ENCODE data around the gene PCBP2.
A peak's percentile ranks its signal among the peaks of the same experiment; 100 is the strongest.
"Not testable (repeated sequence)": the region's sequence is repeated elsewhere in the genome, so short reads cannot be mapped to it uniquely, and the experiment has no call there.

PCBP2 gene

DNA sequence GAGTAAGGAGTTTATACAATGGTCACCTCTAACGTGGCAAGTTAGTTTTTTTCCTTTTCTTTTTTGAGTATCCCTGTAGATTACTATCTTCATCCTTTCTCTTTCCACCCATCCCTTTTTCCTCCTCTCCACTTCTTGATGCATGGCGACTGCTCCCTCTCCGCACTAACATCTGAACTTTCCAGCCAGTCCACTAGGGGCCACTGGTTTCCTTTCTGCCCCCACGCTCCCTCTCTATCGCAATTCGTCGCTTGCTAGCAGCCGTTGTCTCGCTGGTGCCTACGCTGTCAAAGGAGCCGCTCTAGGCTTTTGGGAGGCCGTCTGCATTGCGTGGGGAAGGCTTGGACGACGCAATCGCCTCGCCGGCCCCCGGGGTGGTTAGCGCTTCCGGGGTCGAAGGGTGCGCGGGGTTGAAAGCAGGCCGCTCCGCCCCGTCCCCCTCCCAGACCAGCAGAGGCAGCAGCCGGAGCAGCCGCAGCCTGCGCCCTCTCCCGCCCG is at the start of gene PCBP2:
Gene PCBP2, plus strand, starts transcription at position 442 of the 498 bp plus-strand sequence. CDS start 2,699 bp downstream, outside the sequence.
- DNase-seq: peak; percentile 98 to 99

- not testable (repeated sequence) for DNase-seq
Measured at GRCh38 chr12:53402351-53402750, 49.6 kb upstream of the PCBP2 start.

DNA sequence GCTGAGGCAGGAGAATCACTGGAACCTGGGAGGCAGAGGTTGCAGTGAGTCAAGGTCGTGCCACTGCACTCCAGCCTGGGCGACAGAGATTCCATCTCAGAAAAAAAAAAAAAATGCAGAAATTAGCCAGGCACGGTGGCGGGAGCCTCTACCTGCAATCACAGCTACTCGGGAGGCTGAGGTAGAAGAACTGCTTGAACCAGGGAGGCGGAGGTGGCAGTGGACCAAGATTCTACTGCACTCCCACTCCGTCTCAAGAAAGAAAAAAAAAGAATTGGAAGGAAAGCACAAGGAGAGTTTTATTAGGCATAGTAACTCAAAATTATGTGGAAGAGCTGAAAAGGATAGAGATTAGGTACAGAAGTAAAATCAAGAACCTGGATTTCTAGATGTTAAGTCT is 49.0 kb upstream of the PCBP2 start:
- no peak for DNase-seq

DNA sequence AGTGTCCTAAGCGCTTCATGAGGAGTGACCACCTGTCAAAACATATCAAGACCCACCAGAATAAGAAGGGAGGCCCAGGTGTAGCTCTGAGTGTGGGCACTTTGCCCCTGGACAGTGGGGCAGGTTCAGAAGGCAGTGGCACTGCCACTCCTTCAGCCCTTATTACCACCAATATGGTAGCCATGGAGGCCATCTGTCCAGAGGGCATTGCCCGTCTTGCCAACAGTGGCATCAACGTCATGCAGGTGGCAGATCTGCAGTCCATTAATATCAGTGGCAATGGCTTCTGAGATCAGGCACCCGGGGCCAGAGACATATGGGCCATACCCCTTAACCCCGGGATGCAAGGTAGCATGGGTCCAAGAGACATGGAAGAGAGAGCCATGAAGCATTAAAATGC is 41.0 kb upstream of the PCBP2 start:
- no peak for DNase-seq

DNA sequence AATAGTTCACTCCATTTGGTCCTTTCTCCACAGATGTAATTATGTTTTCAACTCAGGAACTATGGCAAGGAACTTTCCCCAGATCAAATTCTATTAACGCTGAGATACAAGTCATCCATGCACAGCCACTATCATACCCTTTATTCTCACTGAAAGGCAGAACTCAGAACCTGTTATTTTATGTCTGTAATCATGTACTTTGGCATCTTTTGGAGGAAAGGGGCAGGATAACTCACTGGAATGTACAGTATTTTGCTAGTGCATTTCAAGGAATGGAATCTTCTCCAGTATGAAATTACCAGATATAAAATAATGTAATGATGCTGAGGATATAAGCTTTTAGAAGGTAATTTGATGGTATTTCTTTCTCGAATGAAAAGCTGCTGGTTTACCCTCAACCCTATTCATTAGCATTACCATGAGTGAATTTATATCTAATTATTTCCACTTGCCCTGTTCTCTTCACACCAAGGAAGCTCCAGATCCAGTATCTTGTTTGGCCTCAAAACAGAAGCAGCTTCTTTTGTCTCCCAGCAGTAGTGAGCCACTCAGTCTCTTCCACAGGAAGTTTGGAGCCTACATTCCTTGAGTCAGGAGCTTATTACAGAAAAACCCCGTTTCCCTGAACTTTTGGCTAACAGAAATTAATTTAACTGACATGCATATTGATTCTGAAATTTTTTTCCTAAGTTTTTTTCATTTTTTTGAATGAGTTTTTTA is 38.3 kb upstream of the PCBP2 start:
- DNase-seq: no peak

DNA sequence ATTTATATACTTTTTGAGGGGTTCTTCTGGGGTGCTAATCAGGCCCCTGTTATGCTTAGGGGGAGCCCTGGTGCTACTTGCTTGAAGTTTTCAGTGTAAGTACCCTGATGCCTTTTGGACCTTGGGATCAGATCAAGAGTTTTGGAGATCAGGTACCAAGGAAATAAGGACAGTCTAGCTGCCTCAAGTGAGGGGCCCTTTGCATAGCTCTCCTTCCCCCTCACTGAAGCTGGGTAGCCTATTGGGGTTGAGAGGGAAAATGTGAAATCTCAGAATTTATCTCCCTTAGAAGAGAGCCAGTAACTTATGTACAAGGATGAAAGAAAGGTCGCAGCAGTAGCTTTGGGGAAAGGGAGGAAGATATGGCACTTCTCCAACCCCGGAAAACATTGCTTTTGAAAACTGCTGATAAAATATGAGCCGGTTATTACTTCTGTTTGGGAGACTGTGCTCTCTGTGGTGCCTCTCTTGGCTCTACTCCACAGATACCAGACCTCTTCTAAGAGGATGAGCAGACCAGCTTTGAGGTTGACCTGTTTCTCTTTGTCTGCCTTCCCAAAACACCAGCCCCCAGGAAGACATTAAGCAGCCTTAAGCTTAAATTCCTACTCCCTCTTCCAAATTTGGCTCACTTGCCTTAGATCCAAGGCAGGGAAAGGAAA is 37.0 kb upstream of the PCBP2 start:
- no peak for DNase-seq

GRCh38 chr12:53415752-53416389 is 36.0 kb upstream of the PCBP2 start:
- DNase-seq: not testable (repeated sequence)

GRCh38 chr12:53417291-53417816 is 34.5 kb upstream of the PCBP2 start:
- DNase-seq: not testable (repeated sequence)

GRCh38 chr12:53418221-53418620 is 33.7 kb upstream of the PCBP2 start:
- no peak for DNase-seq

GRCh38 chr12:53419756-53420155 is 32.1 kb upstream of the PCBP2 start:
- no peak for DNase-seq

DNA sequence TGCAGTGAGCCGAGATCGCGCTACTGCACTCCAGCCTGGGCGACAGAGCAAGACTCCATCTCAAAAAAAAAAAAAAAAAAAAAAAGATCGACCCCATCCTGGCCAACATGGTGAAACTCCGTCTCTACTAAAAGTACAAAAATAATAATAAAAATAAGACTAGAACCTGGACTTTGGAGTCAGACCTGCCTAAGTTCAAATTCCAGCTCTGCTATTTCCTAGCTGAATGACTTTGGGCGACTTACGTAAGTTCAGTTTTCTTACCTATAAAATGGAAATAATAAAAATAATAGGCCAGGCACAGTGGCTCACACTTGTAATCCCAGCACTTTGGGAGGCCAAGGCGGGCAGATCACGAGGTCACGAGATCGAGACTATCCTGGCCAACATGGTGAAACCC is 29.7 kb upstream of the PCBP2 start:
- DNase-seq: not testable (repeated sequence)

- no peak for DNase-seq
Measured at GRCh38 chr12:53423597-53423996, 28.3 kb upstream of the PCBP2 start, which contains the start of gene AMHR2. TSS of gene AMHR2 (plus strand) at chr12:53423855. CDS start at chr12:53423935, 80 bp downstream.

GRCh38 chr12:53424626-53425514 is 27.0 kb upstream of the PCBP2 start:
- no peak for DNase-seq

- DNase-seq: no peak
Measured at GRCh38 chr12:53425515-53426150, 26.3 kb upstream of the PCBP2 start.

GRCh38 chr12:53427905-53428594 is 23.9 kb upstream of the PCBP2 start:
- DNase-seq: no peak

GRCh38 chr12:53428741-53429140 is 23.2 kb upstream of the PCBP2 start:
- DNase-seq: no peak

DNA sequence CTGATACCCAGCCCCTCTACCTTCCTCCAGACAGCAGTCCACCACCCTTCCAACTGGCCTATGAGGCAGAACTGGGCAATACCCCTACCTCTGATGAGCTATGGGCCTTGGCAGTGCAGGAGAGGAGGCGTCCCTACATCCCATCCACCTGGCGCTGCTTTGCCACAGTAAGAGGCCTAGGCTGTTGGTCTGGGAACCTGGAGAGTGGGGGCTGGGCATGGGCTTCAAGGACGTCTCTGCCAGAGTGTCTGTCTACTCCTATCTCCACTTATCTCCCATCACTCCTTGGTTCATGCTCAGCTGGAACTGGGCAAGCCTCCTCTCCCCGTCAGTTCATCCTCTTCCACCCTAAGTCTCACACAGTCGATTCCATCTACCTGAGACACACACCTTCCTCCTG is 21.8 kb upstream of the PCBP2 start:
- no peak for DNase-seq

DNA sequence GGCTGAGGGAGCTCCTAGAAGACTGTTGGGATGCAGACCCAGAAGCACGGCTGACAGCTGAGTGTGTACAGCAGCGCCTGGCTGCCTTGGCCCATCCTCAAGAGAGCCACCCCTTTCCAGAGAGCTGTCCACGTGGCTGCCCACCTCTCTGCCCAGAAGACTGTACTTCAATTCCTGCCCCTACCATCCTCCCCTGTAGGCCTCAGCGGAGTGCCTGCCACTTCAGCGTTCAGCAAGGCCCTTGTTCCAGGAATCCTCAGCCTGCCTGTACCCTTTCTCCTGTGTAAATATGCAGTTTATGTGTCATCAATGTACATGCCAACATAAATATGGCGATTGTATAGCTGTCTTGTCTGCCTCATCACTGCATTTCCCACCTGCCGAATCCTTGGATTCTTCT is 20.7 kb upstream of the PCBP2 start:
- DNase-seq: no peak

- DNase-seq: not testable (repeated sequence)
Measured at GRCh38 chr12:53435326-53435725, 16.6 kb upstream of the PCBP2 start.

DNA sequence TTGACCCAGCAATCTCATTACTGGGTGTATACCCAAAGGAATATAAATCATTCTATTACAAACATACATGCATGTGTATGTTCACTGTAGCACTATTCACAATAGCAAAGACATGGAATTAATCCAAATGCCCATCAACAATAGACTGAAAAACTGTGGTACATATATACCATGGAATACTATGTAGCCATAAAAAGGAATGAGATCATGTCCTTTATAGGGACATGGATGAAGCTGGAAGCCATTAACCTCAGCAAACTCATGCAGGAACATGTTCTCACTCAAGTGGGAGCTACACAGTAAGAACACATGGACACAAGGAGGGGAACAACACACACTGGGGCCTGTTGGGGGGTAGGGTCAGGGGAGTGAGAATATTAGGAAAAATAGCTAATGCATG is 12.3 kb upstream of the PCBP2 start:
- not testable (repeated sequence) for DNase-seq

All from cerebellar nuclear complex (tissue), 1 donor.